ENCODE measurements around the gene PCGF2.

DNA sequence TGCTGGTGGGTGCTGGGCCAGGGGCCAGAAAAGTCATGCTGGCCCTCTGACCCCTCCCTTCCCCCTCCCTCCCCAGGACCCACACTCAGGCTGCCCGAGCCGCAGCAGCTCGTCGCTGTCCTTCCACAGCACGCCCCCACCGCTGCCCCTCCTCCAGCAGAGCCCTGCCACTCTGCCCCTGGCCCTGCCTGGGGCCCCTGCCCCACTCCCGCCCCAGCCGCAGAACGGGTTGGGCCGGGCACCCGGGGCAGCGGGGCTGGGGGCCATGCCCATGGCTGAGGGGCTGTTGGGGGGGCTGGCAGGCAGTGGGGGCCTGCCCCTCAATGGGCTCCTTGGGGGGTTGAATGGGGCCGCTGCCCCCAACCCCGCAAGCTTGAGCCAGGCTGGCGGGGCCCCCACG is 26.3 kb downstream of the PCGF2 start:
- no peak for TF ChIP-seq POLR2A (IDR thresholded peaks at IDR 0.05; ENCODE audit: low read depth, low read length)
- no peak for TF ChIP-seq POLR2AphosphoS5 (IDR thresholded peaks at IDR 0.05; ENCODE audit: low read depth, low read length)
- no peak for TF ChIP-seq TAF1 (IDR thresholded peaks at IDR 0.05; ENCODE audit: low read depth, low read length)

Measured in GM12891 (cell line).